ENCODE measurements around the gene ZDHHC8. TPM values are rescaled to one million over a fixed set of nuclear protein-coding genes. Genes with fewer than 3 reads are reported as not detected.

ZDHHC8 gene
- total RNA-seq, 4 donors from 2014 or later, result 26.0 to 64.2 (median 34.9) TPM

DNA sequence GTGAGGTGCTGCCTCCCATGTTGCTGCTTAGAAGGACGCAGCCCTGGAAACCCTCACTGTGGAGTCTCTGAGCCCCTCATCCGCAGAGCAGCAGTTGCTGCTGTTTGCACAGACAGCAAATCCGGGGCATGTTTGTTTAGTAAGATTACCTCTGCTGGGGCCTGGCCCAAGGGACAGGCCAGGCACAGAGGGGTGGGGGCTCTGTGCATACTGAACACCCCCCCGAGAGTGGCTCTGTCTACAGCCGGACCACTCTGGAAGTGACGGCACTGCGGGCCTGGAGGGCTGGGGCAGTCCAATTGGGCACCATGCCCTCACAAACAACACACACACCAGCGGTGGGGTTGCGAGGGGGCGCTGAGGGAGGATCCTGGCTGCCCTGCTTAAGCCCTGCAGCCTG is 42.2 kb downstream of the ZDHHC8 start:
- Histone ChIP-seq H3K36me3 (no peaks in the 10 kb centered on the region), H3K4me3 (no peak overlapping the region), H3K27ac (no peak overlapping the region), H3K27me3 (peaks cover 8% of the 10 kb centered on the region), H3K4me1 (no peaks in the 10 kb centered on the region), H3K9me3 (no peaks in the 10 kb centered on the region)
- WGBS, result 47% methylated on average over 3 of the region's 10 CpGs
- TF ChIP-seq, protein P1, sequence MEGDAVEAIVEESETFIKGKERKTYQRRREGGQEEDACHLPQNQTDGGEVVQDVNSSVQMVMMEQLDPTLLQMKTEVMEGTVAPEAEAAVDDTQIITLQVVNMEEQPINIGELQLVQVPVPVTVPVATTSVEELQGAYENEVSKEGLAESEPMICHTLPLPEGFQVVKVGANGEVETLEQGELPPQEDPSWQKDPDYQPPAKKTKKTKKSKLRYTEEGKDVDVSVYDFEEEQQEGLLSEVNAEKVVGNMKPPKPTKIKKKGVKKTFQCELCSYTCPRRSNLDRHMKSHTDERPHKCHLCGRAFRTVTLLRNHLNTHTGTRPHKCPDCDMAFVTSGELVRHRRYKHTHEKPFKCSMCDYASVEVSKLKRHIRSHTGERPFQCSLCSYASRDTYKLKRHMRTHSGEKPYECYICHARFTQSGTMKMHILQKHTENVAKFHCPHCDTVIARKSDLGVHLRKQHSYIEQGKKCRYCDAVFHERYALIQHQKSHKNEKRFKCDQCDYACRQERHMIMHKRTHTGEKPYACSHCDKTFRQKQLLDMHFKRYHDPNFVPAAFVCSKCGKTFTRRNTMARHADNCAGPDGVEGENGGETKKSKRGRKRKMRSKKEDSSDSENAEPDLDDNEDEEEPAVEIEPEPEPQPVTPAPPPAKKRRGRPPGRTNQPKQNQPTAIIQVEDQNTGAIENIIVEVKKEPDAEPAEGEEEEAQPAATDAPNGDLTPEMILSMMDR (IDR thresholded peaks at IDR 0.05), result no peak
- TF ChIP-seq POLR2A (IDR thresholded peaks at IDR 0.05) (no peak), EP300 (IDR thresholded peaks at IDR 0.05) (no peak), POLR2AphosphoS5 (IDR thresholded peaks at IDR 0.05) (no peak)
- DNase-seq (ENCODE audit: low spot score in 2 of 2), result no peak

DNA sequence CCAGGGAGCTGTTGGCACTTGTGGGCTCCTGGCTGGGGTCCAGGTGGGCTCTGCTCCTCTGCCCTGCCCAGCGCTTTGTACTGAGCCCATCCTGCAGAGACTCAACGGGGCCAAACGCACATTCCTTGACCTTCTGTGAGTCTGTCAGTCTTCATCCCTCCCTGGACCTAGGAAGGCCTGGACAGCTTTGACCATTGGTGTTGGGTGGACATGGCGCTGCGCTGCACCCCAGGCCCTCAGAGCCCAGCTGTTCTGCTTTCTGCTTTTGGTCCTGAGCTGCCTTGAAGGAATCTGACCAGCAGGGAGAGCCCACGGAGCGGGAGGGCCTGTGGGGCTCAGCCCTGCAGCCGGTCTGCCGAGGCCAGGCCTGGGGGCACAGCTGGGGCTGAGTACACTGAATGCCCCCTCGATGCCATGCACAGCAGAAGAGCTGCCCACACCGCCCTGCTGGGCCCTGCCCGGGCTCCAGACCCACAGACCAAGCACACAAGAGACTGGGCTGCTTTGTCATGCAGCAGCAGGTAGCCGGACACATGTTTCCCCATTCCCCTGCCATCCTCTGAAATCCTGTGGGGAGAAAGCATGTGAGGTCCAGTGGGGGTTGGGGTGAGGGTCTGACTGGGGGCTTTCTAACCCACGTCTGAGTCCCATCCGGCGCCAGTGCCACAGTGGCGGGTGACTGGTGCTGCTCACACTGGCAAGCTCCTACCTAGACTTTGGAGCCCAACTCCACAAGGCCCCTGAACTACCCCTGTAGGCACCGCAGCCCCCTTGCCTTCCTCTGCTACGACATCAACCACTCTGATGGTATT is 43.4 kb downstream of the ZDHHC8 start:
- H3K4me1 ChIP-seq, result no peaks in the 10 kb centered on the region
- TF ChIP-seq POLR2A (IDR thresholded peaks at IDR 0.05) (no peak), EP300 (IDR thresholded peaks at IDR 0.05) (no peak), POLR2AphosphoS5 (IDR thresholded peaks at IDR 0.05) (no peak)
- TF ChIP-seq, protein P1 (IDR thresholded peaks at IDR 0.05), result no peak
- no peak overlapping the region for H3K4me3 ChIP-seq
- H3K27ac ChIP-seq, result no peak overlapping the region
- no peaks in the 10 kb centered on the region for H3K9me3 ChIP-seq
- peaks cover 8% of the 10 kb centered on the region for H3K27me3 ChIP-seq
- no peaks in the 10 kb centered on the region for H3K36me3 ChIP-seq
- DNase-seq (ENCODE audit: low spot score in 2 of 2), result no peak
- 74% methylated on average over 7 of the region's 19 CpGs for WGBS

DNA sequence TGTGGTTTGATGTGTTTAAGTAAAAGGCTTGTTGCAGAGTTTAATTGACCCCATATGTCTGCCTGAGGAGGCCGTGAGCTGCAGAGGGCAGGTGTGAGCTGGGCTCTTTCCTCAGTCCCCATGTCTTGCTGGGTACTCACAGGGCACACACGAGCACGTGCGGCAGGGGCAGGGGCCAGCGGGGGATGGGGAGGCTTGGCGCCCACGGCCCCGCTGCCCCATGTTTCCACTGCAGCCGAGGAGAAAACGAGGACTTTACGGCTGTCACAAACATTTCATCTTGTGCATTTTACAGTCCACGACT is 43.9 kb downstream of the ZDHHC8 start:
- no peak for DNase-seq (ENCODE audit: low spot score in 2 of 2)
- Histone ChIP-seq H3K36me3 (no peaks in the 10 kb centered on the region), H3K4me1 (no peaks in the 10 kb centered on the region), H3K27ac (no peak overlapping the region), H3K27me3 (peaks cover 8% of the 10 kb centered on the region), H3K9me3 (no peaks in the 10 kb centered on the region), H3K4me3 (no peak overlapping the region)
- TF ChIP-seq, protein P1 (IDR thresholded peaks at IDR 0.05), result no peak
- TF ChIP-seq EP300 (IDR thresholded peaks at IDR 0.05) (no peak), POLR2A (IDR thresholded peaks at IDR 0.05) (no peak), POLR2AphosphoS5 (IDR thresholded peaks at IDR 0.05) (no peak)
- 64% methylated on average over 11 of the region's 12 CpGs for WGBS

DNA sequence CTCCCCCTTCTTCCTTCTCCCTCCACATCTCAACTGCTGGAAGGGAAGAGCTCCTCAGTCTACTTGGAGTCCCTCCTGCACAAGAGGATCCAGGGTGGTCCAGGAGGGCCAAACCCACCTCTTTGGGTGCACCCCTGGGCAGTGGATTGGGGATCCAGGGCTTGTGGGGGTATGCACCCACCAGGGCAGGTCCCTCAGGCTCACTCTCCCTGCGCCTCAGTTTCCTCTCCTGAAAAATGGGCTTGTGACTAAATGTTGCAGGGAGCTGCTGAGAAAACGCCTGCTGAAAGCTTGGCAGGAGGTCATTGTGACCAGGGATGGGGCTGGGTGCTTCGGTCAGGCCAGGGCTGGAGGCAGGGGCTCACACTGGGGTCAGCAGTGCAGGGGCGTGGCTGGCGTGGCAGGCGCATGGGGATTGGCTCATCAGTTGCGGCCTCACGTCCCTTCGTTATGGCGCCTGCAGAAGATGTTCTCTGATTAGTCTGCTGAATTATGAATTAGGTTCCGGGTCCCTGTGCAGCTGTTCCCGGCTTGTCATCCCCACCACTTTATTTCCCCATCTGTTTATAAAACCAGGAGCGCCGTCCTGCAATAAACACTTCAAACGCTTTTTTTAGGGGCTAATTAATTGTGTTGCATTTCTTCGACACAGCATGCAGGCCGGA is 44.9 kb downstream of the ZDHHC8 start:
- Histone ChIP-seq H3K27me3 (peaks cover 8% of the 10 kb centered on the region), H3K27ac (no peak overlapping the region), H3K4me3 (no peak overlapping the region), H3K4me1 (no peaks in the 10 kb centered on the region), H3K36me3 (no peaks in the 10 kb centered on the region), H3K9me3 (no peaks in the 10 kb centered on the region)
- no peak for DNase-seq (ENCODE audit: low spot score in 2 of 2)
- TF ChIP-seq POLR2A (IDR thresholded peaks at IDR 0.05) (no peak), POLR2AphosphoS5 (IDR thresholded peaks at IDR 0.05) (no peak), EP300 (IDR thresholded peaks at IDR 0.05) (no peak)
- TF ChIP-seq, protein P1 (IDR thresholded peaks at IDR 0.05), result no peak
- WGBS, result 76% methylated on average over 17 of the region's 17 CpGs

DNA sequence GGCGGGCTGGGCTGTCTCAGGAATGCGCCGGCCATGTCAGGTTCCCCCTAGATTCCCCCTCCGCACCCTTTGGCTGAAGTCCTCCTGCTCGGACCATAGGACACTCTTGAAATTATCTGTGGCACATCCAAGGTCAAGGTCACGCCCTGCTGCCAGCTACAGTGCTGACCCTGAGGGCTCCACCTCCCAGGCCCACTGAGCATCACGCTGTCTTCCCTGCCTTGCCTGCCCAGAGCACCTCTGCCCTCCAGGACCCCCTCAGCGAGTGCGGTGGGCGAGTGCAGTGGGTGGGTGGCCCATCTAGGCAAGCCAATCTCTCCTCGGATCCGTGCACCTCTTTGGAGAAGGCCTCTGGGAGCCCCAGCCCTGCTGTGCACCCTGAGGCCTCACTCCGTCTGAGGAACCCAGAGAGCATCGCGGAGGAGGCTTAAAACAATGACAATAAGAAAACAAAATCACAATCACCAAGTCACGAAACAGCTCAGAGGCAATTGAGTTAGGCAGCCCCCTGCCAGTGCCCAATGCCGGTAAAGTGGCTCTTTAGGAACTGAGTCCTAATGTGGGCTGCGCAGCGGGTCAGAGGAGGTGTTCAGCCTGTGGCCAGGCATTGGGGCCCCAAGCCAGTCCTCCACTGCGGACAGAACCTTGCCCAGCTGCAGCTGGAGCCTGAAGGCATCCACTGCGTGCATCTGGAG is 45.8 kb downstream of the ZDHHC8 start:
- H3K9me3 ChIP-seq, result no peaks in the 10 kb centered on the region
- H3K36me3 ChIP-seq, result no peaks in the 10 kb centered on the region

More for the DNA sequence above, 45.8 kb downstream of the ZDHHC8 start:
- H3K4me3 ChIP-seq, result no peak overlapping the region
- no peak for DNase-seq (ENCODE audit: low spot score in 2 of 2)
- H3K27ac ChIP-seq, result no peak overlapping the region
- 71% methylated on average over 19 of the region's 21 CpGs for WGBS
- H3K4me1 ChIP-seq, result no peaks in the 10 kb centered on the region
- TF ChIP-seq EP300 (IDR thresholded peaks at IDR 0.05) (no peak), POLR2A (IDR thresholded peaks at IDR 0.05) (no peak), POLR2AphosphoS5 (IDR thresholded peaks at IDR 0.05) (no peak)
- TF ChIP-seq, protein P1 (IDR thresholded peaks at IDR 0.05), result no peak
- H3K27me3 ChIP-seq, result peaks cover 8% of the 10 kb centered on the region
